Natural killer cell (primary cell): ENCODE results near the gene FHOD3. TPM values are rescaled to one million over a fixed set of nuclear protein-coding genes. Genes with fewer than 3 reads are reported as not detected.

Experiments
- ATAC-seq, 3 donors: fragments of 150-1000 bp in 2 of 3; fragments of 200-7000 bp in 1 of 3; cut with Tn5 transposase; 1 replicate in 1 of 3; 2 replicates in 2 of 3; pipeline ENCODE4 v1.10.0; 2021; ENCODE audit warnings: mild to moderate bottlenecking in 2 of 3, moderate library complexity in 2 of 3
- DNase-seq, 2 donors: peaks; one replicate each; pipeline versions ENCODE4 v3.0.0 to v3.0.0-alpha.2; 2013 to 2021; ENCODE audit warnings: mixed read lengths in 1 of 2
- H3K27ac ChIP-seq: one replicate; pipeline ENCODE4 v1.5.1; 2013; ENCODE audit warnings: mild to moderate bottlenecking, low read length
- H3K27me3 ChIP-seq: one replicate; pipeline ENCODE4 v1.6.1; 2013; ENCODE audit warnings: low read length; ENCODE audit not compliant: control insufficient read depth, insufficient read depth
- H3K36me3 ChIP-seq: one replicate; pipeline ENCODE4 v1.6.1; 2013; ENCODE audit warnings: low read length; ENCODE audit not compliant: control insufficient read depth, insufficient read depth
- H3K4me1 ChIP-seq: one replicate; pipeline ENCODE4 v1.6.1; 2013; ENCODE audit warnings: low read length; ENCODE audit not compliant: control insufficient read depth, insufficient read depth
- H3K4me3 ChIP-seq: one replicate; pipeline ENCODE4 v1.5.1; 2013; ENCODE audit warnings: low read length
- H3K9me3 ChIP-seq: one replicate; pipeline ENCODE4 v1.6.1; 2013; ENCODE audit warnings: low read length; ENCODE audit not compliant: control insufficient read depth, insufficient read depth
- H3K27ac Mint-ChIP-seq, 2 donors: one replicate each; pipeline ENCODE4 v1.8.0; 2022; ENCODE audit warnings: mild to moderate bottlenecking in 2 of 2, mixed read lengths in 2 of 2, moderate library complexity in 1 of 2
- H3K27me3 Mint-ChIP-seq, 2 donors: one replicate each; pipeline ENCODE4 v1.8.0; 2022; ENCODE audit warnings: low read depth in 2 of 2, mixed read lengths in 2 of 2
- H3K36me3 Mint-ChIP-seq: one replicate; pipeline ENCODE4 v1.8.0; 2022; ENCODE audit warnings: mixed read lengths
- H3K4me1 Mint-ChIP-seq, 2 donors: one replicate each; pipeline ENCODE4 v1.8.0; 2022; ENCODE audit warnings: mixed read lengths in 2 of 2
- H3K4me3 Mint-ChIP-seq: one replicate; pipeline ENCODE4 v1.8.0; 2022; ENCODE audit warnings: mild to moderate bottlenecking, moderate library complexity, mixed read lengths
- H3K9me3 Mint-ChIP-seq, 2 donors: one replicate each; pipeline ENCODE4 v1.8.0; 2022; ENCODE audit warnings: mixed read lengths in 2 of 2
- WGBS: methylation state at CpG from one replicate; pipeline ENCODE4 v1.1.7; 2013; ENCODE audit warnings: missing lambda C conversion rate; ENCODE audit not compliant: insufficient coverage; 5-methylcytosine and 5-hydroxymethylcytosine counted together
- intact Hi-C: fragments of 100-400 bp; cut with micrococcal nuclease; formaldehyde crosslinking; loops from one replicate; pipeline ENCODE4 v1.14.2; 2022
- total RNA-seq, 4 donors: library from RNA; stranded (reverse); fragments of 120-200 nt in 1 of 4; gene quantifications; one replicate each; pipeline versions ENCODE4 v1.2.3 to v1.2.4, GENCODE V29; 2013 to 2022
- TF ChIP-seq, protein P1 (sequence below): fragments of 200-600 bp; IDR thresholded peaks from one replicate; pipeline ENCODE4 v1.8.0; 2022; ENCODE audit warnings: antibody characterized with exemption

The FHOD3 gene
- total RNA-seq, 3 donors from 2014 or later (not counting 1 experiment from before 2014, with no cell fraction given): not detected

GRCh38 chr18:36432880-36433555 is 135.5 kb downstream of the FHOD3 start:
- Histone ChIP-seq H3K36me3 (no peaks in the 10 kb centered on the region), H3K4me1 (no peaks in the 10 kb centered on the region), H3K4me3 (no peak overlapping the region), H3K27ac (no peak overlapping the region), H3K27me3 (no peaks in the 10 kb centered on the region), H3K9me3 (no peaks in the 10 kb centered on the region)
- ATAC-seq: no peak
- H3K27ac Mint-ChIP-seq: no peak overlapping the region
- intact Hi-C loops: no loop called here
- no peak overlapping the region for H3K4me3 Mint-ChIP-seq
- no peaks in the 10 kb centered on the region for H3K9me3 Mint-ChIP-seq
- TF ChIP-seq, protein P1, sequence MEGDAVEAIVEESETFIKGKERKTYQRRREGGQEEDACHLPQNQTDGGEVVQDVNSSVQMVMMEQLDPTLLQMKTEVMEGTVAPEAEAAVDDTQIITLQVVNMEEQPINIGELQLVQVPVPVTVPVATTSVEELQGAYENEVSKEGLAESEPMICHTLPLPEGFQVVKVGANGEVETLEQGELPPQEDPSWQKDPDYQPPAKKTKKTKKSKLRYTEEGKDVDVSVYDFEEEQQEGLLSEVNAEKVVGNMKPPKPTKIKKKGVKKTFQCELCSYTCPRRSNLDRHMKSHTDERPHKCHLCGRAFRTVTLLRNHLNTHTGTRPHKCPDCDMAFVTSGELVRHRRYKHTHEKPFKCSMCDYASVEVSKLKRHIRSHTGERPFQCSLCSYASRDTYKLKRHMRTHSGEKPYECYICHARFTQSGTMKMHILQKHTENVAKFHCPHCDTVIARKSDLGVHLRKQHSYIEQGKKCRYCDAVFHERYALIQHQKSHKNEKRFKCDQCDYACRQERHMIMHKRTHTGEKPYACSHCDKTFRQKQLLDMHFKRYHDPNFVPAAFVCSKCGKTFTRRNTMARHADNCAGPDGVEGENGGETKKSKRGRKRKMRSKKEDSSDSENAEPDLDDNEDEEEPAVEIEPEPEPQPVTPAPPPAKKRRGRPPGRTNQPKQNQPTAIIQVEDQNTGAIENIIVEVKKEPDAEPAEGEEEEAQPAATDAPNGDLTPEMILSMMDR: no peak
- H3K4me1 Mint-ChIP-seq: no peaks in the 10 kb centered on the region
- peaks cover 2 to 11% of the 10 kb centered on the region in 2 donors for H3K27me3 Mint-ChIP-seq
- DNase-seq: no peak
- 89% methylated on average over 3 of the region's 4 CpGs for WGBS
- H3K36me3 Mint-ChIP-seq: no peaks in the 10 kb centered on the region

DNA sequence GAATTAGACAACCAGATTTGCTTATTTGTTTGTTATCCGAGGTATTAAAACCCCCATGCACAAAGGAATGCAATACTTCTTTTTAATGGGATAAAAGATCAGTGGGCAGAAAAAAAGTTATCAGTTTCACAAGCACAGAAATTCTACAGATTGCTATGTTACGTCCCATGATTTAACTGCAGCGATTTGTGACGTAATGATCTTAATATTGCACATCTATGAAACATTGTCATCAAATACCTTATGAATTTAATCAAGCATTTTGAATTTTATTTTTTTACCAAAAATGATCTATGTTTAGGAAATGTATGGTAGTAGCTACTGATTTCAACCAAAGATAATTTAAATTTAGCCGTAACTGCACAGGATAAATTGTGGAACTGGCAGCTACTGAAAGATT is 138.9 kb downstream of the FHOD3 start:
- H3K27ac ChIP-seq: no peak overlapping the region
- DNase-seq (no peak), ATAC-seq (no peak)
- no peaks in the 10 kb centered on the region for H3K4me1 Mint-ChIP-seq
- H3K4me3 ChIP-seq: no peak overlapping the region
- H3K27me3 ChIP-seq: no peaks in the 10 kb centered on the region
- no peaks in the 10 kb centered on the region for H3K9me3 Mint-ChIP-seq
- H3K27ac Mint-ChIP-seq: no peak overlapping the region
- H3K9me3 ChIP-seq: no peaks in the 10 kb centered on the region
- H3K27me3 Mint-ChIP-seq: peaks cover 9 to 21% of the 10 kb centered on the region in 2 donors
- H3K4me3 Mint-ChIP-seq: no peak overlapping the region
- WGBS: 95% methylated on average over 4 of the region's 5 CpGs
- TF ChIP-seq, protein P1: no peak
- H3K36me3 Mint-ChIP-seq: no peaks in the 10 kb centered on the region
- no peaks in the 10 kb centered on the region for H3K36me3 ChIP-seq
- intact Hi-C loops: no loop called here
- no peaks in the 10 kb centered on the region for H3K4me1 ChIP-seq

DNA sequence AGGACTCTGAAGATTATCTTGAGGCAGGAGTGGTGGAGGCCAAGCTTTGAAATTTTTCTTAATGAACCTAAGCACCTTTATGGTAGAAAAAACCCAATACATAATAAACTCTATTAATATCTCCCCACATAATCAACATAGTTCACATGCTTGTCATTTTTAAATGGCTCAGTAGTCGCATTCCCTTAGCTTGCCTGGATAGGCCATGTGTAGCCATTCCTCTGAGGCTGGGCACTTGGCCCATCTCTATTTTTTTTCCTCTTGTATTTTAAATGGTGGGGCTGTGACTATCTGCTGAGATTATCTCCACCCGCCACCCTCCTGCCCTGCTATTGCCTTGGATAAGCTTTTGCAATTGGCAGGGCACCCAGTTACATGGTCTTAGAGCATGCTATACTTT is 143.1 kb downstream of the FHOD3 start:
- WGBS: 81% methylated on average over 2 of the region's 2 CpGs
- H3K27ac Mint-ChIP-seq: no peak overlapping the region

More for the DNA sequence above, 143.1 kb downstream of the FHOD3 start:
- no peaks in the 10 kb centered on the region for H3K9me3 ChIP-seq
- no peak overlapping the region for H3K4me3 ChIP-seq
- intact Hi-C loops: no loop called here
- no peaks in the 10 kb centered on the region for H3K27me3 ChIP-seq
- no peak overlapping the region for H3K4me3 Mint-ChIP-seq
- DNase-seq: no peak
- H3K36me3 ChIP-seq: no peaks in the 10 kb centered on the region
- no peak for ATAC-seq
- H3K27ac ChIP-seq: no peak overlapping the region
- H3K4me1 ChIP-seq: no peaks in the 10 kb centered on the region
- H3K4me1 Mint-ChIP-seq: no peaks in the 10 kb centered on the region
- peaks cover 18 to 35% of the 10 kb centered on the region in 2 donors for H3K27me3 Mint-ChIP-seq
- TF ChIP-seq, protein P1: no peak
- no peaks in the 10 kb centered on the region for H3K9me3 Mint-ChIP-seq
- no peaks in the 10 kb centered on the region for H3K36me3 Mint-ChIP-seq
